ENCODE measurements around the gene KLK3. TPM values are rescaled to one million over a fixed set of nuclear protein-coding genes. Genes with fewer than 3 reads are reported as not detected.

The KLK3 gene
- total and polyA plus RNA-seq, 2 of the 13 experiments (the other 11 are each of a cell fraction or from before 2014, with no cell fraction given), result not detected

- no peak for TF ChIP-seq SRSF4 (IDR thresholded peaks at IDR 0.05; ENCODE audit: low read depth, low read length, poor library complexity, severe bottlenecking)
- no peak for TF ChIP-seq NFIB (CRISPR knock-in tag; IDR thresholded peaks at IDR 0.05; ENCODE audit: borderline replicate concordance)
- 0 out of 2 replicates have a peak, but pooled peaks have one; percentile 36 for TF ChIP-seq KDM2A (CRISPR knock-in tag; IDR thresholded peaks at IDR 0.05; ENCODE audit: borderline replicate concordance, low read depth)
- no peak for TF ChIP-seq PRMT3 (CRISPR knock-in tag; IDR thresholded peaks at IDR 0.05; ENCODE audit: borderline replicate concordance, low read depth)
- no peak for TF ChIP-seq ZNF180 (CRISPR knock-in tag; IDR thresholded peaks at IDR 0.05; ENCODE audit: borderline replicate concordance, low read depth)
- TF ChIP-seq ZNF574 (CRISPR knock-in tag; IDR thresholded peaks at IDR 0.05), result peak; percentile 60; the same call in 1 of the 2 replicates
- peak; percentile 43 for TF ChIP-seq THAP11 (CRISPR knock-in tag; IDR thresholded peaks at IDR 0.05)
- no peak for TF ChIP-seq SMARCC2 (IDR thresholded peaks at IDR 0.05)
- TF ChIP-seq NR2F6 (IDR thresholded peaks at IDR 0.05), result no peak
- TF ChIP-seq NR2F6 (CRISPR knock-in tag; IDR thresholded peaks at IDR 0.05), result no peak
- no peak for TF ChIP-seq TBL1XR1 (IDR thresholded peaks at IDR 0.05; ENCODE audit: borderline replicate concordance, low read length, partially characterized antibody)
- peak; percentile 52; the same call in 1 of the 2 replicates for TF ChIP-seq GATAD1 (CRISPR knock-in tag; IDR thresholded peaks at IDR 0.05)
- TF ChIP-seq HCFC1 (IDR thresholded peaks at IDR 0.05; ENCODE audit: low read depth, low read length), result peak; percentile 22; the same call in 1 of the 2 replicates
- peak; percentile 82 for TF ChIP-seq CREM (IDR thresholded peaks at IDR 0.05)
- TF ChIP-seq CREM (CRISPR knock-in tag; IDR thresholded peaks at IDR 0.05), result no peak
- TF ChIP-seq ATF1 (CRISPR knock-in tag; IDR thresholded peaks at IDR 0.05), result peak; percentile 83
- peak; percentile 51 for TF ChIP-seq CTCF (CRISPR knock-in tag; IDR thresholded peaks at IDR 0.05)
- TF ChIP-seq ZFY (CRISPR knock-in tag; IDR thresholded peaks at IDR 0.05), result 0 out of 2 replicates have a peak, but pooled peaks have one; percentile 20
- no peak for TF ChIP-seq BATF2 (CRISPR knock-in tag; IDR thresholded peaks at IDR 0.05)
- no peak for TF ChIP-seq HHEX (CRISPR knock-in tag; IDR thresholded peaks at IDR 0.05)
- TF ChIP-seq ZNF562 (CRISPR knock-in tag; IDR thresholded peaks at IDR 0.05; ENCODE audit: borderline replicate concordance), result no peak
- peak; percentile 32; the same call in 1 of the 2 replicates for TF ChIP-seq MYC (CRISPR knock-in tag; IDR thresholded peaks at IDR 0.05; ENCODE audit: borderline replicate concordance)
- no peak for TF ChIP-seq ZSCAN12 (CRISPR knock-in tag; IDR thresholded peaks at IDR 0.05)
- no peak for TF ChIP-seq MYNN (CRISPR knock-in tag; IDR thresholded peaks at IDR 0.05; ENCODE audit: low read depth)
- TF ChIP-seq MAX (IDR thresholded peaks at IDR 0.05), result no peak
- TF ChIP-seq STAG1 (CRISPR knock-in tag; IDR thresholded peaks at IDR 0.05), result peak; percentile 29; the same call in 1 of the 2 replicates
Measured at GRCh38 chr19:50870417-50871089, 15.8 kb downstream of the KLK3 start (continued).

All from HepG2 (cell line).